ENCODE data around the gene RHOB. TPM values are rescaled to one million over a fixed set of nuclear protein-coding genes. Genes with fewer than 3 reads are reported as not detected.
"Not testable (repeated sequence)": the region's sequence is repeated elsewhere in the genome, so short reads cannot be mapped to it uniquely, and the experiment has no call there.

RHOB gene
- total and polyA plus RNA-seq, 12 donors, result 105 to 337 (median 159) TPM

GRCh38 chr2:20456116-20456571 lies 9.3 kb downstream of the RHOB start:
- Histone ChIP-seq H3K36me3 (no peaks in the 10 kb centered on the region), H3K9me3 (peaks cover 0 to 8% (median 0%) of the 10 kb centered on the region in 11 donors), H3K27me3 (no peaks in the 10 kb centered on the region), H3K4me3 (no peak overlapping the region), H3K27ac (peak overlapping the region in 2 of 10 donors; percentile 5 to 6), H3K4me1 (peaks cover 9 to 21% (median 10%) of the 10 kb centered on the region in 9 donors)
- no peak for ATAC-seq
- no peak for TF ChIP-seq CTCF (IDR thresholded peaks at IDR 0.05)
- no peak for DNase-seq
- intact Hi-C loops (cut with DNase I), result loop anchor here in 1 of 10 donors (10.0 kb wide), 1 partner anchor 69 kb away; no protein-coding TSS in a partner anchor

- Histone ChIP-seq H3K36me3 (no peaks in the 10 kb centered on the region), H3K27me3 (no peaks in the 10 kb centered on the region), H3K9me3 (peaks cover 0 to 8% (median 0%) of the 10 kb centered on the region in 11 donors), H3K27ac (peak overlapping the region in 1 of 10 donors; percentile 34), H3K4me1 (peaks cover 2 to 14% (median 3%) of the 10 kb centered on the region in 9 donors), H3K4me3 (no peak overlapping the region)
- 86 to 90% methylated on average over 3 of the region's 3 CpGs for WGBS, 2 donors
- ATAC-seq (no peak), DNase-seq (no peak)
- no peak for TF ChIP-seq CTCF (IDR thresholded peaks at IDR 0.05)
- intact Hi-C loops (cut with DNase I), result loop anchor here in 1 of 10 donors (10.0 kb wide), 1 partner anchor 68 kb away; no protein-coding TSS in a partner anchor
Observed at GRCh38 chr2:20456636-20457426, 10.0 kb downstream of the RHOB start.

- Histone ChIP-seq H3K4me1 (peaks cover 0 to 5% (median 0%) of the 10 kb centered on the region in 9 donors), H3K9me3 (peaks cover 0 to 8% (median 0%) of the 10 kb centered on the region in 11 donors), H3K27me3 (no peaks in the 10 kb centered on the region), H3K27ac (no peak overlapping the region), H3K4me3 (no peak overlapping the region), H3K36me3 (no peaks in the 10 kb centered on the region)
- intact Hi-C loops (cut with DNase I), result loop anchor here in 1 of 10 donors (10.0 kb wide), 1 partner anchor 67 kb away; no protein-coding TSS in a partner anchor
- 97% methylated on average over 10 of the region's 10 CpGs for WGBS, 2 donors
- TF ChIP-seq CTCF (IDR thresholded peaks at IDR 0.05), result no peak
- ATAC-seq (no peak), DNase-seq (no peak)
Observed at GRCh38 chr2:20457661-20458630, 11.1 kb downstream of the RHOB start.

- not testable (repeated sequence) for DNase-seq
Observed at GRCh38 chr2:20458737-20459484, 12.0 kb downstream of the RHOB start.

More at GRCh38 chr2:20458737-20459484, 12.0 kb downstream of the RHOB start:
- not testable (repeated sequence) for H3K27me3 ChIP-seq, H3K36me3 ChIP-seq, H3K4me1 ChIP-seq, H3K27ac ChIP-seq, H3K9me3 ChIP-seq, H3K4me3 ChIP-seq, ATAC-seq
- whole genome bisulfite sequencing, 2 donors, result 90 to 94% methylated on average over 5 of the region's 5 CpGs
- intact Hi-C loops (cut with DNase I), result loop anchor here in 1 of 10 donors (10.0 kb wide), 1 partner anchor 66 kb away; no protein-coding TSS in a partner anchor

Data from heart right ventricle (tissue), 16 donors.